Measurements from ENCODE around the gene DTNA.
"Not testable (repeated sequence)": the region's sequence is repeated elsewhere in the genome, so short reads cannot be mapped to it uniquely, and the experiment has no call there.

The DTNA gene

DNA sequence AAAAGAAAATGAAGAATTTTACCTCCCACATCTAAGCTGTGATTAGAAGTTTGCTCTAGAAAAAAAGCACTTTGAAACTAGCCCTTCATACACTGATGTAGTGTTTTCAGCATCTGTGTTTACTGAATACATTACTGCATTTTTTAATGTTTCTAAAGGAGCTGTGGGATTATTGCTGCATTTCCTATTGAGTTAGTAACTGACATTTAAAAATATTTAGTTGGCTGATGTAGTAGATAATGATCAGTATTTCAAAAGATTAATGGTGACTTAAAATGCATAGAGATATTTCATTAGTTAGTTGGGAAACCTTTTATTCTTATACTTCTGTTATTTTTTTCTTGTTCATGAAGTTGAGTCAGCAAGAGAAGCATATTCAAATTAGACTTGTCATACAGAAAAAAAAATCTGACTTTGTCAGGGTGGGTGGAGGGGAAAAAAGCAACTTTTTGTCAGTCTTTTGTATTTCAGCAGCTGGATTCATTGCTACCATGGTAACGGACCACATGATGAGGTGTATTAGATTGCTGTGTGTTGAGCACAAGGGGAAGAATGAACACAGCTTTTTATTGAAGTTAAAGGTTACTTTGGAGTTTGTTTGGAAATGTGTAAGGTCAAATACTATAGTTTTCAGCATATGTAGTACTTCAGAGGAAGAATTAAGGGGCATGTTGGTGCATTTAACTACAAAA is at the start of gene DTNA:
TSS of gene DTNA (plus strand) at position 549 of the 692 bp plus-strand sequence. CDS start 45,679 bp downstream, outside the sequence.
- DNase-seq = no peak

DNA sequence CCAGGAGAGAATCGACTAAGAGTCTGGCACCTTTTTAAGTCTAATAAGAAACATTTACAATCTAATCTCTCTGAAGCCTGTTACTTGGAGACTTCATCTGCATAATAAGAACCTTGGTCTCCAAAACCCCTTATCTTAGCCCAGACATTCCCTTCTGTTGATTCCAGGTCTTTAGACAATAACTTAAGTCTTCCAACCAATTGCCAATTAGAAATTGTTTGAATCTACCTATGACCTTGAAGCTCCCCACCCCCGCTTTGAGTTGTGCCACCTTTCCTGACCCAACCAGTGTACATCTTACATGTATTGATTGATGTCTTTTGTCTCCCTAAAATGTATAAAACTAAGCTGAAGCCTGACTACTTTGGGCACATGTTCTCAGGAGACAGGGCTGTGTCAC is 49.5 kb upstream of the DTNA start:
- no peak for DNase-seq

DNA sequence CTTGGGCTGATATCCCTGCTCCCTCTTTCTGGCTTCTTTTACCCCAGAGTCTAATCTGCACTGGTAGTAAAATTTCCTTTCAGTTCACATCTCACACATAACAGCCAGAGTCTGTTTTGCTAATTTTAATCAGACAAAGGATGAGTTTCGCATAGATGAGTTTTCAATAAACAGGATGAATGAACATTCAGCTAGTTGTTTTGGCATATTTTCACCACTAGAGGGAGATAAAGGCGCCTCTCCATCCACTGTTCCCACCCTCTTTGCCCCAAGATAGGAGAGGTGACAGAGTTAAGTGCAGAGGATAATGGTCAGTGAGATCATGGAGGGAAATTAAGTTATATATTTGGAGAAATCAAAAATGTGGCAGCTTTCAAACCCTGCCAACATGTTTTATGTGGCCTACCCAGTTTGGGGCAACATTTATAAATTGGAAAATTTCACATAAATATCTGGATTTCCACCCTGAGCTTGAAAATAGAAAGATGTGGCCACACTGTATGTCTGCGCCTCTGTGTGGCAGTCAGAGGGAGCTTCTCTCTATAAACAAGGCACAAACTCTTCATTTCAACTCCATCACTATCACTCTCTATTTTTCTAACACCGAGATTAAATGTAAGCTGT is 48.5 kb upstream of the DTNA start:
- DNase-seq = no peak

DNA sequence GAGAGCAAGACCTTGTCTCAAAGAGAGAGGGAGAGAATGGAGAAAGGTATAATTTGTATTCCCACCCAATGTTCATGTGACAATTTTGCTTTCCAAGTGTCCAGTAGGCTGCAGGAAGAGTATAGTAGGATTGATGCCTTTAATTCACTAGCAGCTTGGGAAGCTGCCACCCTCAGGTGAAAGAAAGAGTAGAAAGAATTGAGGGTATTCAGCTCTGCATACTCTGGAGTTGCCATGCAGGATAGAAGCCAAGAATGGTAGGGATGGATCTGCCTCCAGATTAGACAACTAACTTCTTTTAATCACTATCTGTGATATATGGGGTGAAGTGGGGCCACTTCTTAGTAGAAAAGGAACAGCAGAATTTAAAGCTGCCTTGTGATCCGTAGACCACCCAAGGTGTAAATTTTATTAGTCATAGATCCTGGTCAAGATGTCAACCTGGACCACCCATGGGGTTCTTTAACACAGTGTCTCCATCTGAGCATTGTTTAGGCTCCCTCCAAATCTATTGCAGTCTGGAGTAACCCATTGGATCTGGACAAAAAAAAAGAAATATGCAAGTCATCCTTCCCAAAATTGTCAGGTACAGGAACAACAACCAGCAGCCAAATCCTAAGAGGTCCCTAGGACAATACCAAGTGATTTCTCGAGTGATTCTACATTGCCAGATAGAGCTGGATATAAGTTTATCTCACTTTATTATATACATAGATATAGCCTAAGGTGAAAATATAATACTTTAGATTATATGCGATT is 33.1 kb upstream of the DTNA start:
- no peak for DNase-seq

DNA sequence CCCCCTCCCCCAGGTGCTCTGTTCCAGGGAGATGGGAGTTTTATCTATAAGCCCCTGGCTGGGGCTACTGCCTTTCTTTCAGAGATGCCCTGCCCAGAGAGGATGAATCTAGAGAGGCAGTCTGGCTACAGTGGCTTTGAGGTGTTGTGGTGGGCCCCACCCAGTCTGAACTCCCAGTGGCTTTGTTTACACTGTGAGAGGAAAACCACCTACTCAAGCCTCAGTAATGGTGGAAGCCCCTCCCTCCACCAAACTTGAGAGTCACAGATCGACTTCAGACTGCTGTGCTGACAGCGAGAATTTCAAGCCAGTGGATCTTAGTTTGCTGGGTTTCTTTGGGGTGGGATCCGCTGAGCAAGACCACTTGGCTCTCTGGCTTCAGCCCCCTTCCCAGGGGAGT is 20.3 kb upstream of the DTNA start:
- not testable (repeated sequence) for DNase-seq

DNA sequence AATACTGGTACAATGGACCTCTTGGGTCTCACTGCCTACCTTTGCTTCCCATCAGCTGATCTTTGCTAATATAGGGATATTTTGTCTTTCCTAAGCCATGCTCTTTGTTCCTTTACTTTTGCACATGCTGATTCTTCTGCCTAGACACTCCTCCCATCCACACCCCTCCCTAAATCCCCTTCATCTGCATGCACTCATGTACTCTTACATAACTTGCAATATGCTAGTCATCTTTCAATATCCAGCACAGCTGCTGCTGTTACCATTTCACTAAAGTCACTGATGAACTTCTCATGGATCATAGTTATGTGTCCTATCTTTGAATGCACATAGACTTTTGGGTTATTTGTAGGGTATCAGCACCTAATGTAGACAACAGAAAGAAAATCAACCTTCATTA is 18.5 kb upstream of the DTNA start:
- no peak for DNase-seq

DNA sequence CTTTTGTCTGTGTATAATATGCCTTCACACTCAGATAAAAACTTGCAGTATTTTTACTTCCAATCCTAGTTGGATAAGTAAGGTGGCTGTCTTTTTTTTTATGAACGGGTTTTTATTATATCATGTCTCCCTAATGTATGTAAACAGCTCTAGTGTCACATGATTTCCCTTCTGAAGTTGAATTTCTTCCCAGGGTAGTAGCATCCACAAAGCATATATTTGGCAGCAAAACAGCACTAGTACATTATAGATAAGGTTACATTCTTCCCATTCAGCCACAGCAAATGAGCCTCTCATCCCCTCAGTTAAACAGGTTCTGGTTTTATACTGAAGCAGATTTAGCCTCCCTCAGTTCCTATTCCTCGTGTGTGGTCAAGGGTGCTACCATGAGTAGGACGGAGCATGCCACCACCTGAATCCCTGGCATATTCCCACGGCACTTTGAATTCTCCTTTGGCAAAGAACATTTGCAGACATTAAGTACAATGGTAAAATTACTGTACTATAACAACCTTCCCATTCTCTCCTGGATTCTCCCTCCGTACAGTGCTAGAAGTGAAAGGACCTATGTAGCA is 15.4 kb upstream of the DTNA start:
- DNase-seq = no peak

DNA sequence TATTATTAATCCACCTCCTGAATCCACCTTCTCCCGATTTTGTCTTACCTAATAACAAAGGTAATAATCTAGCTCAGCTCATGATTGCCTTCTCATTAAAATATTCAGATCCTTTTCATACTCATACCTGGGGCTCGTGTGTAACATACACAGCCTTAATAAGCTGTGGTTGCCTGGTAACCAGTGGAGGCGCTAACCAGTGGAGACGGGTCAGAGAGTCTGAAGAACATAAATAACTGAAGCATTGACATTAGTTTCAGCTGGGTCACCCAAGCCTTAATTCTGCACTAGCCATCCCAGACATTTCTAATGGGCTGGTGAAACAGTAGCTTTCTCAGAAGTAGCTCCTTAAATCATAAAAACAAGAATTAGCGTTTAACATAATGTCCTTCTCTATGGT is 14.8 kb upstream of the DTNA start:
- no peak for DNase-seq

DNA sequence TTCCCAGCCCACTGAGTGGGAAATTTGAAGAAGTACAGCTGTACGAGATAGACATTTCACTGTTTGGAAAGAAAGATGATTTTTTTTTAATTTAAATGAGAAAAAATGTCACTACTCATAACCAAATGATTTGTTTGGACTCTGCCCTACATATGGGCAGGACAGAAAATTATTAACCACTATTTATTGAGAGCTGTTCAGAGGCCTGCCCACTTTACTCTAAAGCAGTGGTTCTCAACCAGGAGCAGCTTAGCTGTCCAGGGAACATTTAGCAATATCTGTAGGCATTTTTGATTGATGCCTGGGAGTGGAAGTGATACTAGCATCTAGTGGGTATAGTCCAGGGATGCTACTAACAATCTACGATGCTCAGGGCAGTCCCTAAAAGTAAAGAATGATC is 13.4 kb upstream of the DTNA start:
- DNase-seq = no peak

DNA sequence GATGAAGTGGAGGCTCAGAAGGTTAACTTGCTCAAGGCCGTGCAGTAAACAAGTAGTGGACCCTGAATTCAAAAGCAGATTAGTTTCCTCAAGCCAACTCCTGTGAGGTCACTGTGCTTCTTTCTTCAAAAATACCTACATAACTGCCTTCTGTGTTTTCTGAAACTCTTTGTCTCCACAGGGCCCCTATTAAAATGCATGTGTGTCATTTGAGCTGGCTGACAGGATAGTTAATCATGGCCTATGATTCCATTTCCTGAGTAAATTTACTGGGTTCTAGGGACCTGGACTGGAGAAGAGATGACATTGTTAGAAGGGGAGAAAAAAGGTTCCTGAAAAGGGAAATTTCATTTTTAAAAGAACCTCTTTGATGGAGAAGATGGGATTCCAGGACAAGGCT is 12.9 kb upstream of the DTNA start:
- DNase-seq = no peak

DNA sequence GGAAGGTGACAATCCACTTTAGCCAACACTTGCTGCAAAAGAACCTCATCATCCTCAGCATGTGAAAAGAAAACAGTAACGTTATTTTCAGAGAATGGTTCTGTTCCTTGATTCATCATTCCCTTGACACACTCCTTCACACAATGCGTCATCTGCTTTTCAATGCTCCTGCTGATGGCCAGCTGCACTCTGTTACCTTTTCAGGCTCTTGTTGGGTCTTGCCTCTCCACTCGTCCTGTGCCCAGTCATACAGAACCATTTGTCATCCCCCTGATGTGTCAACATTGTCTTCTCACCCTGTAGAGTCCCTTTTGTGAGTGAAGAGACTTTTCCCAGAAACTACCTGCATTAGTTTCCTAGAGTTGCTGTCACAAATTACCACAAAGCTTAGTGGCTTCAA is 12.2 kb upstream of the DTNA start:
- no peak for DNase-seq

DNA sequence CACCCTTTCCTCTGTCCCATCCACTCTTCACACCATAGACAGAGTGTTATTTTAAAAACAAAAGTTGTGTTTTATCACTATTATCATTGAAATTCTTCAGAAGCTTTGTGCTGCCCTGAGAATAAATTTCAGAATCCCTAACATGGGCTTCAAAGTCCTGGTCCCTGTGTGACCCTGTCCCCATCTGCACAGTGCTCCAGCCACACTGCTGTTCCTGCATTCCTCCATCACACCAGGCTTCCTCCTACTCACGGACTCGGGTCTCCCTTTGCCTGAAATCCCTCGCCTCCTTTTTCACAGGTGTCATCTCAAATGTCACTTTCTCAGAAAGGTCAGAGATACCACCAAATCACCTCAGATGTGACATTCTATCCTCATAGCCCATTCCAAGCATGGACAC is 8.2 kb upstream of the DTNA start:
- no peak for DNase-seq

DNA sequence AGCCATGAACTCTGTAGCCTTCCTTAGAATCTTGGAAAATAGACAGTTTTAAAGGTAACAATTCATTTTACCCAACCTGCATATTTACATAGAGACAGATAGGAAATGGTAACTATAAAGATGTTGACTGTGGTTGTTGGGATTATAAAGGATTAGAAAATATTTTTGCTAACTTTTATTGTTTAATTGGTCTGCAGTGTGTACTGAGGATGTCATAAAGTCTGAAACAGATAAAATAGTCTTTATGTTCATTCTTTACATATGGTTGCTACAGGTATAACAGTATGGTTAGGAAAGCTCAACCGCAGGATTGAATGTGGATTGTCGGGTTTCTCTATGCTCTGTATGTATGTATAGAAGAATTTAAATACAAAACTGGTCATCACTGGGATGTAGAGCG is 7.3 kb upstream of the DTNA start:
- no peak for DNase-seq

DNA sequence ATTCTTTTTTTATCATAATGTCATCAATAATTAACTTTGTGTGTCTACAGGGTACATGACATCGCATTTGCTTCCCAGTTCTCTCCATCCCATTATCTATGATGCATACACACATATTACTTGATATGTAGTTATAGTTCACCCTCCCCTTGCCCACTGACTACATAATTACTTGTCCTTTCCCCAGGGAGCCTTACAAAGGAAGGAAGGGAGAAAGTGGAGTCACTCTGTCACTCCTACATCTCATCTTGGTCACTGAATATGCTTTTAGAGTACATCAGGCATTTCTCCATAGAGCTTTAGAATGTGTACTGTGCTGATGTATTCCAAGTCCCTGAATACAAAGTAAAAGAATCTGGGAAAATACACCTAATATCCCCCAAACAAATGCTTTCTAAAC is 6.0 kb upstream of the DTNA start:
- no peak for DNase-seq

DNA sequence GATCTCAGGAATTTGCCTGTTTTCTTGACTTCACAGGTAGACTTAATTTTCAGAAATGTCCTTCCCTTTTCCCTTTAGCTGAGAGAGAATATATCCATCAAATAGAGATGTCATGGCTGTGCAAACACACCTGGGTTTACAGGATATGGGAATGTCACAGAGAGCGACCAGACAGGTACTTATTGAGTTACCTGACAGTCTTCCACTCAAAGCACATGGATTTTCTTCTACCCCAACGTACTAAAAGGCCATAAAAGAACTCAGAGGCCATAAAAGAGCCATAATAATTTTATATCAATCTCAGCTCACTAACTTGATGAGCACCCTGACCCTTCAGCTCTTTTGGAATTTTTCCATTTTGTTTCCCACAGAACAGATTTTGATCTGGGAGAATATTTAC is 5.3 kb upstream of the DTNA start:
- no peak for DNase-seq

DNA sequence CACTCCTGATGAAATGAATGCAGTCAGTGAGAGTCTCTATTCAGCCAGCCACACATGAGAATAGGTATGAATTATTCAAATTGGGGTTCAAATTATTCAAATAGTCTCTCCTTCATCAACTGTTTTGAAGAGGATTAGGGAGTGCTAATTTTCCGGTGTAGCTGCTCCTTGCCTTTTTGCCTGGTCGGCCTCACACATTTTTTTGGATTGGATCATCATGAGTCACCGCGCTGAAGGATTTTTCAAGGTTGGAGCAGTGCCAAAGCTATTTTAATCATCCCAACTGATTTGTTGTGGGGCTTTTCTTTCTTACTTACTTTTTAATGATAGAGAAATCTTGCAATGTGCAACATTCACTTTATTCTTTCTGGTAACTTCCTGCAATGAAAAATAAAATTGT is 2.4 kb upstream of the DTNA start:
- no peak for DNase-seq

DNA sequence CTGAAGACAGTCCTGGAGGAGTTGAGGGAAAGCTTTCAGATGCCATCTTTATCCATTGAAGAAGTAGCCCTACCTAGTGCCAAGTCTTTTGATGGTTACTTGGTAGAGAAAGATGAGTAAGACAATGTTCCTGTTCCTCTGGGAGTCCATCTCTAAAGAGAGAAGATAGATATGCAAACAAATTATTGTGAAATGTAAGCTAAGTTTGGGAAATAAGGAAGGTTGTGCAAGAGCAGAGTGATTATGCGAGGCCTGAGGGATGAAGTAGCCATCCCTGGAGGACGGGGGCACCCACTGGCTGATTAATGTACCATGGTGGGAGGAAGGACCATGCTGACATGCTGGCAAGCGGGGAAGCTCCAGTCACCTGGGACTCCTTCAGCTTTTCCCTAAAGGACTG is 994 bp upstream of the DTNA start:
- no peak for DNase-seq

DNA sequence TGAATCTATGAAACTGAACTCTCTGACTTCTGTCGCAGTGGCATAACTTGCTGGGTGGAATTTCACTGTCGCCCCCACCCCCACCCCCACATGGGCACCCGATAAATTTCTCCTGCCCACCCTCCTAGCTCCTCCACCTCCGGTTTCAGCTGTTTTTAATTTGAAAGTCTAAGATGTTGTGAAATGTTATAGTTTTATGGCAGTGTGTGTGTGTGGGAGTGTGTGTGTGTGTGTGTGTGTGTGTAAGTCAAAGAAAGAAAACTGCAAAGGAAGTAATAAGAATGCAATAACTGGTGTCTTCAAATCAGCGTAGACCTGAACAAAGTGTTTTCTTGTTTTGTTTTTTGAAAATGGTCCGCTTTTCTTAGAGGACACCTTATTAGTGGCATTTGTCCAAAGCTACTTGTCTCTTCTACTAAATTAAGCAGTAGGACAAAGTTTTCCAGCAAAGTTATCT is 388 bp downstream of the DTNA start:
- no peak for DNase-seq

DNA sequence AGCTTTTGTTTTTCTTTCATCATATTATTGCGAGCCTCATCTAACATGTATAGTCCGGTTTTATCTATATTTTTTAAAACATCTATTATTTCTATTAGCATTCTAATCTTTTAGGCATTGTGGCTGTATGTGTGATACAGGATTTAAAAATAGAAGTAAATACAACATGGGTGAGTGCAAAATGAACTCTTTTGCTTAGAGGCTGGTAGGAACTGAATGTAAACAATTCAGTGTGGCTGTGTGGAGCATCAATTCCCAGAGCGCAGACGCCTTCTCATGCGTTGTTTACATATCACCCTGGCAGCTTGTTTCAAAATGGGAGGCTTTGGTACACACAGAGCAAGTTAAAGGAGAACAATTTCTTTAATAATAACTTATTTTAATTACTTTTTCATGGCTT is 836 bp downstream of the DTNA start:
- no peak for DNase-seq

DNA sequence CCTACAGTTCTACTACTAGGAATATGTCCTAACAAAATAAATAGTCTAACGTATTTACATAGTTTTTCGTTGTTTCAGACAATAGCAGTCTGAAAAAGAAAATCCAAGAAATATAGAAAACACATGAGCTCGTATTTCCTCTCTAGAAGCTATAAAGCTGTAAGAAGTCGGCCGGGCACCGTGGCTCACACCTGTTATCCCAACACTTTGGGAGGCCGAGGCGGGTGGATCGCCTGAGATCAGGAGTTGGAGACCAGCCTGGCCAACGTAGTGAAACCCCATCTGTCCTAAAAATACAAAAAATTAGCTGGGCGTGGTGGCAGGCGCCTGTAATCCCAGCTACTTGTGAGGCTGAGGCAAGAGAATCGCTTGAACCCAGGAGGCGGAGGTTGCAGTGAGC is 6.0 kb downstream of the DTNA start:
- not testable (repeated sequence) for DNase-seq

DNA sequence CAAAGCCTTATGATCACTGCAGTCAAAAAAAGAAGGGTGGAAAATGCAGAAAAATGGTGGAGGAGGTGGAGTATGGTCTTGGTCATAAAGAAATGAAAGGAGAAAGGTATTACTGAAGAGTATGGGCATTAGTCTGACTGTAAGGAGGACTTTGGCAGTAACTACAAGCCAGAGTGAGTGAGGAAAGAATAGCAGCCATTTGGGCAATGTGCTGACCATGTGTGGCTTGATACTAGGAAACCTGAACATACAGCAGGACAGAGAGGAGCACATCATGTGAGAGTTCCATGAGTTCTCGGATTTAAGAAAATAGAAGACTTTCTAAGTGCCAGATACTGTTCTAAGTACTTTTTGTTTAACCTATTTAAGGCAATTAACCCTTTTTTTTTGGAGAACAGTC is 8.5 kb downstream of the DTNA start:
- no peak for DNase-seq

DNA sequence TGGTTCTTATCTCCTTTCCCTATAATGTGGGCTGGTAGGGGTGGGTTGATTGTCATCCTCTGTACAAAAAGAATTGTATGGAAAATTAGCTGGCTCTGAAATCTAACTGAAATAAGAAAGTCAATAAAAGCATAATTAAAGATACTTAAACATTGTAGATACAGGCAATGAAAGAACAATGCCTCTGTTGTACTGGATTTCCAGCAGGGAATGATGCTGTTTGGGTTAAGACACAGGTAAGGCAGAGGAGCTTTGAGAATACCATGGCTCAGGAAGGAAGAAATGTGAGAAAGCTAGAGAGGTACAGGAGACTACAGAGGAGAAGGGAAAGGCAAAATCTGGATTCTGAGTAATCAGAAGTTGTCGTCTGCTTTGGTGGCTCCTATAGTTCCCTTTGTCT is 10.1 kb downstream of the DTNA start:
- DNase-seq = no peak

DNA sequence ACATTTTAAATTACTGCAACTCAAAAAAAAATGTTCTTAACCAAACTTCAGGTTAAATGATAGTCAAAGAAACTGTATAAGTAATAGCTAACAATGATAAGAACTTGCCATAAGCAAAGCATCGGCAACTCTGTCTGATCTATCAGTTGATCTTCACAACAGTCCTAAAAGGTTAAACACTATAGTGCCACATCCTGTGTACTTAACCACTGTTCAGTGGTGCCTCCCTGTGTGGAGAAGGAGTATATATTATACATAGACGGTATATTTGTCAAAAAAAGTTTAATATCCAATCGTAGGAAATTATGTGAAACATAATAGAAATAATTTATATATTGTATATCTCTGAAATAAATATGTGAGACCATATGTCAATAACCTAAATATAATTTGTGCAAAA is 13.0 kb downstream of the DTNA start:
- no peak for DNase-seq

DNA sequence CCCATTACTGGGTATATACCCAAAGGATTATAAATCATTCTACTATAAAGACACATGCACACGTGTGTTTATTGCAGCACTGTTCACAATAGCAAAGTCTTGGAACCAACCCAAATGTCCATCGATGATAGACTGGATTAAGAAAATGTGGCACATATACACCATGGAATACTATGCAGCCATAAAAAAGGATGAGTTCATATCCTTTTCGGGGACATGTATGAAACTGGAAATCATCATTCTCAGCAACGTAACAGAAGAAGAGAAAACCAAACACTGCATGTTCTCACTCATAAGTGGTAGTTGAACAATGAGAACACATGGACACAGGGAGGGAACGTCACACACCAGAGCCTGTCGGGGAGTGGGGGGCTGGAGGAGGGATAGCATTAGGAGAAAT is 15.6 kb downstream of the DTNA start:
- not testable (repeated sequence) for DNase-seq

Measured in activated naive CD4-positive, alpha-beta T cell treated with anti-CD3 and anti-CD28 coated beads, Interleukin-2, amount 50 U/mL, for 16 hours (primary cell).